ENCODE data around the gene SCN9A. TPM values are rescaled to one million over a fixed set of nuclear protein-coding genes. Genes with fewer than 3 reads are reported as not detected.

The SCN9A gene
- total and polyA plus RNA-seq, 2 of the 4 experiments (the other 2 are of a cell fraction) = 40.1 to 135 TPM

GRCh38 chr2:166394245-166394644, 18.5 kb upstream of the SCN9A start:
- no peak overlapping the region for H4K8ac ChIP-seq (ENCODE audit: low read depth in 2 of 2, low read length in 2 of 2)
- H4K20me1 ChIP-seq (ENCODE audit: insufficient read depth, low read length) = no peaks in the 10 kb centered on the region
- in situ Hi-C loops (cut with MboI; ENCODE audit: low sequenced_read_pairs) = no loop called here
- H2AK9ac ChIP-seq (replicated peaks; ENCODE audit: low read depth, low read length, poor library complexity) = no peak overlapping the region
- intact Hi-C loops (cut with micrococcal nuclease) = no loop called here
- ATAC-seq (ENCODE audit: low read depth) (no peak), DNase-seq (no peak)
- no peaks in the 10 kb centered on the region for H3K36me3 ChIP-seq (ENCODE audit: control insufficient read depth, insufficient read depth, low read length)
- no peak overlapping the region for H4K5ac ChIP-seq (ENCODE audit: low read depth, low read length)
- no peak overlapping the region for H3K4ac ChIP-seq (ENCODE audit: low read depth, low read length)
- no peak for TF ChIP-seq SMC3 (IDR thresholded peaks at IDR 0.05; ENCODE audit: low read depth, low read length)
- TF ChIP-seq CEBPB (IDR thresholded peaks at IDR 0.05; ENCODE audit: low read depth, low read length) = no peak
- no peak for TF ChIP-seq NFE2L2 (IDR thresholded peaks at IDR 0.05; ENCODE audit: low read depth, low read length)
- TF ChIP-seq POLR2A (IDR thresholded peaks at IDR 0.05; ENCODE audit: low read depth, low read length) = no peak
- no peak for TF ChIP-seq BHLHE40 (IDR thresholded peaks at IDR 0.05; ENCODE audit: low read depth, low read length)
- no peak for TF ChIP-seq MAZ (IDR thresholded peaks at IDR 0.05; ENCODE audit: borderline replicate concordance, low read depth, low read length)
- H2AFZ ChIP-seq (replicated peaks; ENCODE audit: low read length, poor library complexity) = no peak overlapping the region
- no peak overlapping the region for H3K4me3 ChIP-seq (ENCODE audit: insufficient read depth, low read depth, low read length)
- ChIA-PET CTCF (no interaction called here), POLR2A (ENCODE audit: unreplicated experiment) (no interaction called here)
- no peak overlapping the region for H3K14ac ChIP-seq (replicated peaks; ENCODE audit: low read depth, low read length)
- H3K79me1 ChIP-seq (ENCODE audit: low read depth in 1 of 2, low read length in 2 of 2) = no peaks in the 10 kb centered on the region
- dilution Hi-C loops (cut with HindIII; ENCODE audit: low sequenced_read_pairs, unreplicated experiment) = no loop called here
- H2AK5ac ChIP-seq (ENCODE audit: low read depth, low read length) = no peak overlapping the region
- H2BK15ac ChIP-seq (ENCODE audit: low read depth, low read length) = no peak overlapping the region
- no peaks in the 10 kb centered on the region for H3K9me3 ChIP-seq (ENCODE audit: control insufficient read depth, insufficient read depth, low read length)
- no peak overlapping the region for H2BK120ac ChIP-seq (ENCODE audit: low read depth, low read length)
- H2BK5ac ChIP-seq (ENCODE audit: low read depth, low read length, poor library complexity, severe bottlenecking) = no peak overlapping the region
- no peak overlapping the region for H4K91ac ChIP-seq (ENCODE audit: insufficient read depth, low read depth, low read length)
- no peak overlapping the region for H3K23ac ChIP-seq (ENCODE audit: low read depth, low read length)
- H3K27ac ChIP-seq (ENCODE audit: insufficient read depth, low read length) = no peak overlapping the region
- H3K4me2 ChIP-seq (ENCODE audit: low read depth, low read length) = no peak overlapping the region
- H3K56ac ChIP-seq (ENCODE audit: extremely low read depth, insufficient read depth, low read length) = no peak overlapping the region
- H3K9me1 ChIP-seq (ENCODE audit: insufficient read depth, low read length) = no peaks in the 10 kb centered on the region
- H2BK20ac ChIP-seq (ENCODE audit: low read depth, low read length) = no peak overlapping the region
- 100% methylated on average over 1 of the region's 1 CpG; no CpG with 5 or more reads in 1 of the 2 experiments for WGBS, 2 experiments (ENCODE audit: extremely low coverage in 2 of 2, insufficient read length in 1 of 2)
- H3K9ac ChIP-seq (ENCODE audit: low read depth, low read length) = no peak overlapping the region
- no TSS peak for BruUV-seq (replicated peaks)
- H3K27me3 ChIP-seq (ENCODE audit: control insufficient read depth, insufficient read depth, low read length) = no peaks in the 10 kb centered on the region
- no peaks in the 10 kb centered on the region for H3K4me1 ChIP-seq (ENCODE audit: control insufficient read depth, insufficient read depth, low read length)
- no peak overlapping the region for H3K18ac ChIP-seq (ENCODE audit: low read depth, low read length)
